GM13977 (cell line): Measurements from ENCODE around the gene PHACTR1.

Source experiments
- DNase-seq: peaks from one replicate; pipeline ENCODE4 v3.0.0; 2012; ENCODE audit warnings: low spot score
- in situ Hi-C: fragments of 300-500 bp; cut with MboI; formaldehyde crosslinking; loops from one replicate; pipeline ENCODE4 v1.12.0; 2022; ENCODE audit warnings: low sequenced_read_pairs, low pct_unique_long_range_greater_than_20kb, mixed read lengths, inconsistent platforms; ENCODE audit not compliant: unreplicated experiment
- TF ChIP-seq, protein P1 (sequence below): IDR thresholded peaks from 2 replicates; pipeline ENCODE4 v1.5.1; 2012; ENCODE audit warnings: mild to moderate bottlenecking, control low read depth; ENCODE audit not compliant: insufficient read depth; ENCODE audit errors: extremely low read depth, missing control alignments

PHACTR1 gene

DNA sequence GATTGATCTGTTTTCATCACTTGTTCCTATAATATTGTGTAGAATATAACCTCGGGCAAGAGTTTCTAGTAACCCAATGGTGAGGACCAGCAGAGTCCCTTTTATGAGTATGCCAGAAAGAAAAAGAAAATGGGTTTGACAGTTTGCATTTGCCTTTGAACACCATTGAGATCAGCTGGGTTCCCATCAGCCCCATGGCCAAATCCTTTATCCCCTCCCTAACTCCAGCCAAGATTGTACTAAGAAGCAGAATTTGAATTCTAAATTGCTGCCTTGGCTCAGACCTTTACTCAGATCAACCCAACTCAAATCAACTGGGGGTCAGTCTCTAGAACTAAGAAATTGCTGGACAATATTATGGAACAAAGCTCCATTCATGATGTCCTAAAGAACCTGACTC, 424.4 kb downstream of the PHACTR1 start:
- in situ Hi-C loops, result no loop called here
- no peak for DNase-seq
- TF ChIP-seq, protein P1, sequence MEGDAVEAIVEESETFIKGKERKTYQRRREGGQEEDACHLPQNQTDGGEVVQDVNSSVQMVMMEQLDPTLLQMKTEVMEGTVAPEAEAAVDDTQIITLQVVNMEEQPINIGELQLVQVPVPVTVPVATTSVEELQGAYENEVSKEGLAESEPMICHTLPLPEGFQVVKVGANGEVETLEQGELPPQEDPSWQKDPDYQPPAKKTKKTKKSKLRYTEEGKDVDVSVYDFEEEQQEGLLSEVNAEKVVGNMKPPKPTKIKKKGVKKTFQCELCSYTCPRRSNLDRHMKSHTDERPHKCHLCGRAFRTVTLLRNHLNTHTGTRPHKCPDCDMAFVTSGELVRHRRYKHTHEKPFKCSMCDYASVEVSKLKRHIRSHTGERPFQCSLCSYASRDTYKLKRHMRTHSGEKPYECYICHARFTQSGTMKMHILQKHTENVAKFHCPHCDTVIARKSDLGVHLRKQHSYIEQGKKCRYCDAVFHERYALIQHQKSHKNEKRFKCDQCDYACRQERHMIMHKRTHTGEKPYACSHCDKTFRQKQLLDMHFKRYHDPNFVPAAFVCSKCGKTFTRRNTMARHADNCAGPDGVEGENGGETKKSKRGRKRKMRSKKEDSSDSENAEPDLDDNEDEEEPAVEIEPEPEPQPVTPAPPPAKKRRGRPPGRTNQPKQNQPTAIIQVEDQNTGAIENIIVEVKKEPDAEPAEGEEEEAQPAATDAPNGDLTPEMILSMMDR, result no peak

- TF ChIP-seq, protein P1, result no peak
- DNase-seq, result no peak
- in situ Hi-C loops, result no loop called here
These were observed 424.8 kb downstream of the PHACTR1 start for GRCh38 chr6:13141387-13141786.

DNA sequence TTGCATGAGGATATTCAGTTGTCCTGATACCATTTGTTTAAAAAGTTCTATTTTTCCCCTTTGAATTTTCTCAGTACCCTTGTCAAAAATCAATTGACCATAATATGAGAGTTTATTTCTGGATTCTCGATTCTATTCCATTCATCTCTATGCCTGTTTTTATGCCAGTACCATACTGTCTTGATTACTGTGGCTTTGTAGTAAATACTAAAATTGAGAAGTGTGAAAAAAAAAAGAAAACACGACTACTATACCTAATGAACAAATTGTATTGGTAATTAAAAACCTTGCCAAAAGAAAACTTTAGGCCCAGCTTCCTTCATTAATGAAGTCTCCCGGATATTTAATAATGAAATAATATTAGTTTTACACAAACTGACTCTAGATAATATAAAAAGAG, 426.0 kb downstream of the PHACTR1 start:
- no peak for DNase-seq
- in situ Hi-C loops, result no loop called here
- TF ChIP-seq, protein P1, result no peak

DNA sequence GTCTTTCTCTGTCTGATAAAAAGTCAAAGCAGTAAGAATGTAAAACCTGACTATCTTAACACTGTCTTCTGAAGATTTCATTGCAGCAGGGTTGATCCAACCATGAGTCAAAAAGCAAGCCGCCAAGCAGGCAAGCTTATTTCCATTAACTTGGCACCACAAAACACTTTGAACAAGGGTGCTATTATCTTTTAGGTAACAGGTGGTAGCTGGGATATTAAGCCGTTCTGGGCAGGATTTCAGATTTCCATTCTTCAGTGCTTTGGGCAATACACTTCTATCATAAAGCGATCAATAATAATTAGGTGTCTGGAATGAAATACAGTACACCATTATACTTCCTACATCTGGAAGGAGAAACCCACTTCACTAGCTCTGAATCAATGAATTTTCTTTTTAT, 429.9 kb downstream of the PHACTR1 start:
- in situ Hi-C loops, result no loop called here
- TF ChIP-seq, protein P1, result no peak
- DNase-seq, result no peak

GRCh38 chr6:13147376-13147775, 430.8 kb downstream of the PHACTR1 start:
- TF ChIP-seq, protein P1, result no peak
- DNase-seq, result no peak
- in situ Hi-C loops, result no loop called here

GRCh38 chr6:13147782-13148181, 431.2 kb downstream of the PHACTR1 start:
- DNase-seq, result no peak
- in situ Hi-C loops, result no loop called here
- TF ChIP-seq, protein P1, result no peak

GRCh38 chr6:13152764-13153163, 436.2 kb downstream of the PHACTR1 start:
- in situ Hi-C loops, result no loop called here
- no peak for DNase-seq
- TF ChIP-seq, protein P1, result no peak
